ENCODE measurements around the gene DRC3. TPM values are rescaled to one million over a fixed set of nuclear protein-coding genes. Genes with fewer than 3 reads are reported as not detected.

Gene DRC3
- total and polyA plus RNA-seq, 2 donors (not counting 1 experiment from before 2014, with no cell fraction given), result 0.17 TPM; not detected in 1

GRCh38 chr17:17931159-17931558 is 41.5 kb upstream of the DRC3 start:
- 71% methylated on average over 2 of the region's 2 CpGs for whole genome bisulfite sequencing (ENCODE audit: insufficient coverage)
- no peaks in the 10 kb centered on the region for H3K27me3 Mint-ChIP-seq
- H3K27ac Mint-ChIP-seq, result no peak overlapping the region
- TF ChIP-seq EZH2 (IDR thresholded peaks at IDR 0.05; ENCODE audit: borderline replicate concordance, insufficient read depth, low read depth, low read length, poor library complexity, severe bottlenecking) (no peak), CTCF (IDR thresholded peaks at IDR 0.05) (no peak)
- Histone ChIP-seq H3K4me1 (ENCODE audit: control insufficient read depth in 2 of 2, insufficient read depth in 2 of 2, low read length in 2 of 2) (no peaks in the 10 kb centered on the region), H3K9ac (ENCODE audit: low read length) (no peak overlapping the region), H3K4me3 (ENCODE audit: control extremely low read depth in 1 of 5, extremely low read depth in 1 of 5, insufficient read depth in 1 of 5, low read depth in 2 of 5, low read length in 4 of 5) (no peak overlapping the region), H3K9me3 (ENCODE audit: control extremely low read depth in 1 of 3, control insufficient read depth in 2 of 3, insufficient read depth in 1 of 3, low read length in 2 of 3) (no peaks in the 10 kb centered on the region), H2AFZ (ENCODE audit: insufficient read depth, low read depth, low read length, poor library complexity, severe bottlenecking) (no peak overlapping the region), H4K20me1 (ENCODE audit: control insufficient read depth, insufficient read depth, low read length, poor library complexity, severe bottlenecking) (peaks cover 18% of the 10 kb centered on the region), H3K4me2 (replicated peaks; ENCODE audit: low read depth, low read length, poor library complexity, severe bottlenecking) (no peak overlapping the region), H3K27me3 (replicated peaks in 1 of 4; ENCODE audit: control extremely low read depth in 1 of 4, control insufficient read depth in 3 of 4, insufficient read depth in 4 of 4, low read length in 3 of 4) (no peaks in the 10 kb centered on the region), H3K27ac (ENCODE audit: low read length in 2 of 2) (no peak overlapping the region), H3K79me2 (ENCODE audit: control insufficient read depth, insufficient read depth, low read length) (peaks cover 8% of the 10 kb centered on the region), H3K36me3 (replicated peaks in 1 of 2; ENCODE audit: control extremely low read depth in 1 of 2, control insufficient read depth in 1 of 2, extremely low read depth in 1 of 2, insufficient read depth in 2 of 2, low read length in 1 of 2) (no peaks in the 10 kb centered on the region)
- H3K4me3 Mint-ChIP-seq, result no peak overlapping the region
- H3K4me1 Mint-ChIP-seq, result peaks cover 8% of the 10 kb centered on the region
- ChIA-PET CTCF (interaction anchor here (2.0 kb wide), 1 partner anchor 12 kb away, joined by 9 read pairs; no protein-coding TSS in a partner anchor), POLR2A (no interaction called here)
- DNase-seq (no peak), ATAC-seq (ENCODE audit: low read depth) (no peak)
- intact Hi-C loops (cut with micrococcal nuclease), result no loop called here
- H3K9me3 Mint-ChIP-seq (ENCODE audit: insufficient read depth), result no peaks in the 10 kb centered on the region

DNA sequence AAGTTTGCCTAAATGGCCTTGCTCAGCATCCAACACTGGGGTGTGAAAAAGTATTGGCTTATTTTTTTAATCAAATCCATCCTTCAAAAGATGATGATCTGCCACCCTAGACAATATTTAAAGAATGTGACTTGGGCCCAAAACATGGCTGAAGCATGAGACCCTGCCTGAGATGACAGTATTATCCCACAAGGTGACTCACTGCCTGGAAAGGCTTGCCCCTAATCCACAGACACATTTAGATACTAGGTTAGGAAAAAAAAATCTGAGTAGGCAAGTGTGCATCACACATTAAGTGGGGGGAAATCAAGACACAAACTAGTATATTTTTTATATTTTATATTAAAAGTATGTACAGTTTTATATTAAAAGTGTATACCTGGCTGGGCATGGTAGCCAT is 38.9 kb upstream of the DRC3 start:
- DNase-seq (no peak), ATAC-seq (ENCODE audit: low read depth) (no peak)
- Mint-ChIP-seq H3K27me3 (no peaks in the 10 kb centered on the region), H3K4me1 (peaks cover 8% of the 10 kb centered on the region), H3K4me3 (no peak overlapping the region), H3K9me3 (ENCODE audit: insufficient read depth) (no peaks in the 10 kb centered on the region), H3K27ac (no peak overlapping the region)
- H2AFZ ChIP-seq (ENCODE audit: insufficient read depth, low read depth, low read length, poor library complexity, severe bottlenecking), result no peak overlapping the region
- ChIA-PET CTCF (no interaction called here), POLR2A (no interaction called here)
- TF ChIP-seq EZH2 (IDR thresholded peaks at IDR 0.05; ENCODE audit: borderline replicate concordance, insufficient read depth, low read depth, low read length, poor library complexity, severe bottlenecking) (no peak), CTCF (IDR thresholded peaks at IDR 0.05) (no peak)
- intact Hi-C loops (cut with micrococcal nuclease), result no loop called here
- no peaks in the 10 kb centered on the region for H3K27me3 ChIP-seq (replicated peaks in 1 of 4; ENCODE audit: control extremely low read depth in 1 of 4, control insufficient read depth in 3 of 4, insufficient read depth in 4 of 4, low read length in 3 of 4)
- H3K79me2 ChIP-seq (ENCODE audit: control insufficient read depth, insufficient read depth, low read length), result peaks cover 15% of the 10 kb centered on the region
- H3K27ac ChIP-seq (ENCODE audit: low read length in 2 of 2), result no peak overlapping the region
- H3K9ac ChIP-seq (ENCODE audit: low read length), result no peak overlapping the region
- H3K4me3 ChIP-seq (ENCODE audit: control extremely low read depth in 1 of 5, extremely low read depth in 1 of 5, insufficient read depth in 1 of 5, low read depth in 2 of 5, low read length in 4 of 5), result no peak overlapping the region
- H3K36me3 ChIP-seq (replicated peaks in 1 of 2; ENCODE audit: control extremely low read depth in 1 of 2, control insufficient read depth in 1 of 2, extremely low read depth in 1 of 2, insufficient read depth in 2 of 2, low read length in 1 of 2), result no peaks in the 10 kb centered on the region
- no peak overlapping the region for H3K4me2 ChIP-seq (replicated peaks; ENCODE audit: low read depth, low read length, poor library complexity, severe bottlenecking)
- H4K20me1 ChIP-seq (ENCODE audit: control insufficient read depth, insufficient read depth, low read length, poor library complexity, severe bottlenecking), result peaks cover 18% of the 10 kb centered on the region
- H3K9me3 ChIP-seq (ENCODE audit: control extremely low read depth in 1 of 3, control insufficient read depth in 2 of 3, insufficient read depth in 1 of 3, low read length in 2 of 3), result no peaks in the 10 kb centered on the region
- H3K4me1 ChIP-seq (ENCODE audit: control insufficient read depth in 2 of 2, insufficient read depth in 2 of 2, low read length in 2 of 2), result no peaks in the 10 kb centered on the region

Measured in B cell (primary cell).